Psoas muscle (tissue), 8 donors: ENCODE results near the gene SEMA3B. TPM values are rescaled to one million over a fixed set of nuclear protein-coding genes. Genes with fewer than 3 reads are reported as not detected.

Experiments used
- ATAC-seq, 4 donors: fragments of 200-7000 bp; cut with Tn5 transposase; one replicate each; pipeline ENCODE4 v1.9.1; 2020; ENCODE audit warnings: moderate library complexity in 3 of 4, mild to moderate bottlenecking in 2 of 4
- DNase-seq, 2 donors: peaks; one replicate each; pipeline ENCODE4 v3.0.0-alpha.2; 2020
- H3K27ac ChIP-seq: fragments of 200-600 bp; one replicate; pipeline ENCODE4 v1.8.0; 2022
- H3K27me3 ChIP-seq, 3 donors: fragments of 200-600 bp in 1 of 3; one replicate each; pipeline versions ENCODE4 v1.6.1 to v1.8.0; 2013 to 2022; ENCODE audit warnings: low read length in 2 of 3, mild to moderate bottlenecking in 2 of 3, moderate library complexity in 1 of 3; ENCODE audit not compliant: insufficient read depth in 3 of 3
- H3K36me3 ChIP-seq, 2 donors: fragments of 200-600 bp in 1 of 2; one replicate each; pipeline versions ENCODE4 v1.6.1 to v1.8.0; 2013 to 2022; ENCODE audit warnings: low read depth in 1 of 2, mild to moderate bottlenecking in 1 of 2, moderate library complexity in 1 of 2; ENCODE audit not compliant: insufficient read depth in 1 of 2
- H3K4me1 ChIP-seq: fragments of 200-600 bp; one replicate; pipeline ENCODE4 v1.8.0; 2022
- H3K4me3 ChIP-seq: fragments of 200-600 bp; one replicate; pipeline ENCODE4 v1.8.0; 2022; ENCODE audit warnings: mild to moderate bottlenecking
- H3K9me3 ChIP-seq: fragments of 200-600 bp; one replicate; pipeline ENCODE4 v1.8.0; 2022
- CTCF ChIP-seq: fragments of 200-600 bp; IDR thresholded peaks from one replicate; pipeline ENCODE4 v1.8.0; 2022; ENCODE audit warnings: antibody characterized with exemption
- WGBS, 3 donors: extraction: QIAGEN DNeasy Blood & Tissue Kit; methylation state at CpG; one replicate each; pipeline versions ENCODE4 v1.1.6 to v1.1.7; 2013; 5-methylcytosine and 5-hydroxymethylcytosine counted together
- intact Hi-C, 2 donors: fragments of 100-400 bp; cut with DNase I; formaldehyde crosslinking; loops; one replicate each; pipeline versions ENCODE4 v1.11.0 to v1.14.2; 2022
- polyA plus RNA-seq, 3 donors: library from polyadenylated mRNA; stranded (reverse); fragments of 200-250 nt; gene quantifications; one replicate each; pipeline ENCODE4 v1.2.3, GENCODE V29; 2013
- total RNA-seq, 4 donors: library from RNA; stranded (reverse); fragmentation: NEBNext Ultra II Directional in 2 of 4; extraction: Animal tissue kit (Norgen Biotek cat#: 25700) in 2 of 4; gene quantifications; one replicate each; pipeline versions ENCODE4 v1.2.1 to v1.2.4, GENCODE V29; 2021 to 2023
- donor health status: healthy with polysubstance abuse.
- donor health status: DM: no; HTN: no; CAD: no; lungs with moderate emphysema.
- donor health status: Bipolar disorder and iron deficiency.
- donor health status: healthy.
- donor health status: DM: yes; HTN: yes; CAD: no.
- donor health status: DM: no; HTN: no; CAD: no.
- donor health status: DM: no; HTN: no; CAD: no.
- donor health status: DM: yes; HTN: yes; CAD: no.

SEMA3B gene
- total and polyA plus RNA-seq, 7 donors = 2.1 to 6.8 (median 3.4) TPM

- intact Hi-C loops = no loop called here
- H3K27me3 ChIP-seq = no peaks in the 10 kb centered on the region
- WGBS, 3 donors = 0 to 1% (median 0%) methylated on average over 12 of the region's 12 CpGs
Measured at GRCh38 chr3:50299638-50299928, 30.6 kb downstream of the SEMA3B start.

GRCh38 chr3:50299929-50300680, 31.2 kb downstream of the SEMA3B start:
- WGBS, 3 donors = 27 to 38% (median 29%) methylated on average over 12 of the region's 12 CpGs
- TF ChIP-seq CTCF = no peak
- Histone ChIP-seq H3K36me3 (peaks cover 0 to 6% of the 10 kb centered on the region in 2 donors), H3K9me3 (no peaks in the 10 kb centered on the region), H3K4me1 (peaks cover 29% of the 10 kb centered on the region), H3K4me3 (peak overlapping the region; percentile 76), H3K27me3 (no peaks in the 10 kb centered on the region), H3K27ac (peak overlapping the region; percentile 88)
- ATAC-seq (peak in 3 of 4 donors; percentile 17 to 31 (median 30)), DNase-seq (peak in 1 of 2 donors; percentile 71)
- intact Hi-C loops = no loop called here

More at GRCh38 chr3:50299638-50299928, 30.6 kb downstream of the SEMA3B start:
- ATAC-seq (no peak), DNase-seq (no peak)
- no peaks in the 10 kb centered on the region for H3K9me3 ChIP-seq
- H3K4me3 ChIP-seq = peak overlapping the region; percentile 76
- H3K4me1 ChIP-seq = peaks cover 29% of the 10 kb centered on the region
- TF ChIP-seq CTCF = no peak
- H3K36me3 ChIP-seq = peaks cover 0 to 6% of the 10 kb centered on the region in 2 donors
- peak overlapping the region; percentile 88 for H3K27ac ChIP-seq

- H3K27ac ChIP-seq = peak overlapping the region; percentile 88
- intact Hi-C loops = no loop called here
- peaks cover 29% of the 10 kb centered on the region for H3K4me1 ChIP-seq
- peak overlapping the region; percentile 76 for H3K4me3 ChIP-seq
- WGBS, 3 donors = 76 to 90% (median 82%) methylated on average over 6 of the region's 6 CpGs
- ATAC-seq = no peak
- peaks cover 0 to 6% of the 10 kb centered on the region in 2 donors for H3K36me3 ChIP-seq
- no peaks in the 10 kb centered on the region for H3K9me3 ChIP-seq
- H3K27me3 ChIP-seq = no peaks in the 10 kb centered on the region
- DNase-seq = no peak
- TF ChIP-seq CTCF = no peak
Measured at GRCh38 chr3:50300681-50301254, 31.8 kb downstream of the SEMA3B start.

- Histone ChIP-seq H3K4me1 (peaks cover 29% of the 10 kb centered on the region), H3K4me3 (peak overlapping the region; percentile 76), H3K27ac (peak overlapping the region; percentile 88), H3K36me3 (no peaks in the 10 kb centered on the region), H3K9me3 (no peaks in the 10 kb centered on the region), H3K27me3 (no peaks in the 10 kb centered on the region)
- TF ChIP-seq CTCF = no peak
- 63 to 81% (median 71%) methylated on average over 32 of the region's 32 CpGs for WGBS, 3 donors
- intact Hi-C loops = no loop called here
- peak in 1 of 2 donors; percentile 60 for DNase-seq
- ATAC-seq = no peak
Measured at GRCh38 chr3:50302095-50303012, 33.4 kb downstream of the SEMA3B start.
